ENCODE measurements around the gene HBP1.

GRCh38 chr7:107230334-107230733, 61.5 kb downstream of the HBP1 start:
- TF ChIP-seq CTCF (IDR thresholded peaks at IDR 0.05) (no peak), EZH2 (IDR thresholded peaks at IDR 0.05; ENCODE audit: borderline replicate concordance, insufficient read depth, low read depth, low read length, poor library complexity, severe bottlenecking) (no peak)

All from B cell (primary cell).